ENCODE measurements around the gene CAPN9. TPM values are rescaled to one million over a fixed set of nuclear protein-coding genes. Genes with fewer than 3 reads are reported as not detected.

CAPN9 gene
- total RNA-seq, 1 donor from 2014 or later = not detected

DNA sequence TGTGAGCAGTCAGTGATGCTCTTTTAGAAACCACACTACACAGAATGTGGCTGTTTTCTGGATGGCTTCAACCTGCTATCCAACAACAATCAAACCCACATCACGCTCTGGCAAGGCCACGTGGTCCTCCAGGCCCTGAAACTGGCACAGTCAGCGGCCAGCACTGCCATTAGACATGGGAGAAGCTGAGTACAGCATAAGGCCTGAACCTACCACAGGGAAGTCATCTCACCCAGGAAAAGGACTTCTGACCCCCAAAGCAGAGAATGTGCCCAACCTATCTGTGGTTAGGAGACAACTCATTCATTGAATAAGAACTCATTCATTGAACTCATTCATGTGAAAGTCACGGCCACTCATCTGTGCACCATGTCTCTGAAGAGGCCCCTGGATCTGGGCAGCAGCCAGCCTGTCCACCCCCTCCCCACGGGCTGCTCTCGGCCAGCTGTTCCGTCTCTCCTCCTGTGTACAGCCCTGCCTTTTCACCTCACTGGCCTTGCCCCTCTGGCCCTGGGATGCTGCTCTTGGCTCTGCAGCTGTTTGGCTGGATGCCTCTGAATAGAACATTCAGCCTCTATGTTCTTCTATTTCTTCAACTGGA is 80.0 kb downstream of the CAPN9 start:
- TF ChIP-seq, protein P1, sequence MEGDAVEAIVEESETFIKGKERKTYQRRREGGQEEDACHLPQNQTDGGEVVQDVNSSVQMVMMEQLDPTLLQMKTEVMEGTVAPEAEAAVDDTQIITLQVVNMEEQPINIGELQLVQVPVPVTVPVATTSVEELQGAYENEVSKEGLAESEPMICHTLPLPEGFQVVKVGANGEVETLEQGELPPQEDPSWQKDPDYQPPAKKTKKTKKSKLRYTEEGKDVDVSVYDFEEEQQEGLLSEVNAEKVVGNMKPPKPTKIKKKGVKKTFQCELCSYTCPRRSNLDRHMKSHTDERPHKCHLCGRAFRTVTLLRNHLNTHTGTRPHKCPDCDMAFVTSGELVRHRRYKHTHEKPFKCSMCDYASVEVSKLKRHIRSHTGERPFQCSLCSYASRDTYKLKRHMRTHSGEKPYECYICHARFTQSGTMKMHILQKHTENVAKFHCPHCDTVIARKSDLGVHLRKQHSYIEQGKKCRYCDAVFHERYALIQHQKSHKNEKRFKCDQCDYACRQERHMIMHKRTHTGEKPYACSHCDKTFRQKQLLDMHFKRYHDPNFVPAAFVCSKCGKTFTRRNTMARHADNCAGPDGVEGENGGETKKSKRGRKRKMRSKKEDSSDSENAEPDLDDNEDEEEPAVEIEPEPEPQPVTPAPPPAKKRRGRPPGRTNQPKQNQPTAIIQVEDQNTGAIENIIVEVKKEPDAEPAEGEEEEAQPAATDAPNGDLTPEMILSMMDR (IDR thresholded peaks at IDR 0.05) = no peak
- no peaks in the 10 kb centered on the region for H3K27me3 Mint-ChIP-seq (ENCODE audit: low read depth)
- peak; percentile 67 for DNase-seq (ENCODE audit: low spot score)
- no peaks in the 10 kb centered on the region for H3K9me3 Mint-ChIP-seq (ENCODE audit: low read depth)
- peak overlapping the region; percentile 89 for H3K27ac Mint-ChIP-seq (ENCODE audit: unreplicated experiment)
- H3K36me3 Mint-ChIP-seq (ENCODE audit: low read depth) = peaks cover 1% of the 10 kb centered on the region
- H3K4me3 Mint-ChIP-seq (ENCODE audit: unreplicated experiment) = no peak overlapping the region
- peaks cover 81% of the 10 kb centered on the region for H3K4me1 Mint-ChIP-seq (ENCODE audit: low read depth)

GRCh38 chr1:230827801-230828200 is 80.6 kb downstream of the CAPN9 start:
- TF ChIP-seq, protein P1 (IDR thresholded peaks at IDR 0.05) = no peak
- H3K27me3 Mint-ChIP-seq (ENCODE audit: low read depth) = no peaks in the 10 kb centered on the region
- H3K27ac Mint-ChIP-seq (ENCODE audit: unreplicated experiment) = peak overlapping the region; percentile 89
- H3K4me1 Mint-ChIP-seq (ENCODE audit: low read depth) = peaks cover 81% of the 10 kb centered on the region
- H3K36me3 Mint-ChIP-seq (ENCODE audit: low read depth) = peaks cover 1% of the 10 kb centered on the region
- DNase-seq (ENCODE audit: low spot score) = no peak
- H3K9me3 Mint-ChIP-seq (ENCODE audit: low read depth) = no peaks in the 10 kb centered on the region
- no peak overlapping the region for H3K4me3 Mint-ChIP-seq (ENCODE audit: unreplicated experiment)

GRCh38 chr1:230828421-230828820 is 81.2 kb downstream of the CAPN9 start:
- Mint-ChIP-seq H3K27me3 (ENCODE audit: low read depth) (no peaks in the 10 kb centered on the region), H3K9me3 (ENCODE audit: low read depth) (peaks cover 4% of the 10 kb centered on the region), H3K4me3 (ENCODE audit: unreplicated experiment) (no peak overlapping the region), H3K36me3 (ENCODE audit: low read depth) (peaks cover 4% of the 10 kb centered on the region), H3K4me1 (ENCODE audit: low read depth) (peaks cover 86% of the 10 kb centered on the region), H3K27ac (ENCODE audit: unreplicated experiment) (peak overlapping the region; percentile 49)
- DNase-seq (ENCODE audit: low spot score) = no peak
- TF ChIP-seq, protein P1 (IDR thresholded peaks at IDR 0.05) = no peak

DNA sequence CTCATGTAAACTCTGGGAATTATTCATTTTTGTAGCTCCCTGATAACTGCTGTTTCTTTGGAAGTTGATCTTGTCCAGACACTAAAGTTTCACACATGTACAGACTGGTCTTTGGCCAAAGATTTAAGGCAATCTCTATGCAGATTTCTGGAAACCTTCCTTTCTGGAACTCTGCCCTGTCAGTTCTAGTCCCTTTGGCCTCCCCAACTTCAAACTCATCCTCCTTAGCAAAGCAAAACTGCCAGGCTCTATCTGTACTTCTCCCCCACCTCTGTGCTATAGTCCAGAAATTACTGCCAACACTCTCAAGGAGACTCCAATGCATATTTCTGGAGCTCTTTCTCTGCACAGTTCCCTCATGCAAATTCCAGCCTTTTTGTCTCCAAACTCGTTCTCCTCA is 84.6 kb downstream of the CAPN9 start:
- no peak for DNase-seq (ENCODE audit: low spot score)
- no peaks in the 10 kb centered on the region for H3K27me3 Mint-ChIP-seq (ENCODE audit: low read depth)
- peak overlapping the region; percentile 41 for H3K27ac Mint-ChIP-seq (ENCODE audit: unreplicated experiment)
- TF ChIP-seq, protein P1 (IDR thresholded peaks at IDR 0.05) = no peak
- H3K9me3 Mint-ChIP-seq (ENCODE audit: low read depth) = peaks cover 4% of the 10 kb centered on the region
- H3K36me3 Mint-ChIP-seq (ENCODE audit: low read depth) = peaks cover 20% of the 10 kb centered on the region
- peaks cover 83% of the 10 kb centered on the region for H3K4me1 Mint-ChIP-seq (ENCODE audit: low read depth)
- no peak overlapping the region for H3K4me3 Mint-ChIP-seq (ENCODE audit: unreplicated experiment)

DNA sequence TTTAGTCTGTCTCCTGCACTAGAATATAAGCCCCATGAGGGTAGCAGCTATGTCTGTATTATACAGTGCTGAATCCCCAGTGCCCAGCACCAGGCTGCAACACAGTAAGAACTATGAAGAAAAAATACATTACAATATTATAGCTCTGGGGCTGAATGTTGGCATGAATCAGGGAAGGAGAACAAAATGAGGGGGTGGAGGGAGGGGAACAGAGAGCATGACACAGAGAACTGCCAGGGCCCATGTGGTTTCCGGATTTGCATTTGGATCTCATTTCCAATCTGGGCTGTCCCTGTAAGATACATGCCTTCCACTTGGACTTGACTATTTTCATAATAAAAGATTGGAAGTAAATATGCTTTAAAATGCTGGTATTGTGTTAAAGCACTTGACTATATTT is 85.3 kb downstream of the CAPN9 start:
- Mint-ChIP-seq H3K9me3 (ENCODE audit: low read depth) (peaks cover 4% of the 10 kb centered on the region), H3K36me3 (ENCODE audit: low read depth) (peaks cover 24% of the 10 kb centered on the region), H3K4me3 (ENCODE audit: unreplicated experiment) (no peak overlapping the region), H3K27ac (ENCODE audit: unreplicated experiment) (peak overlapping the region; percentile 41), H3K27me3 (ENCODE audit: low read depth) (no peaks in the 10 kb centered on the region), H3K4me1 (ENCODE audit: low read depth) (peaks cover 79% of the 10 kb centered on the region)
- TF ChIP-seq, protein P1 (IDR thresholded peaks at IDR 0.05) = no peak
- peak; percentile 0 for DNase-seq (ENCODE audit: low spot score)
